GM18511 (cell line): ENCODE measurements around the gene KRT20.
"Not testable (repeated sequence)": the region's sequence is repeated elsewhere in the genome, so short reads cannot be mapped to it uniquely, and the experiment has no call there.

Experiments
- ATAC-seq: cut with Tn5 transposase; IDR thresholded peaks from one replicate; pipeline ENCODE4 v1.9.1; 2021; ENCODE audit warnings: mild to moderate bottlenecking, moderate library complexity; ENCODE audit not compliant: unreplicated experiment

The KRT20 gene, protein sequence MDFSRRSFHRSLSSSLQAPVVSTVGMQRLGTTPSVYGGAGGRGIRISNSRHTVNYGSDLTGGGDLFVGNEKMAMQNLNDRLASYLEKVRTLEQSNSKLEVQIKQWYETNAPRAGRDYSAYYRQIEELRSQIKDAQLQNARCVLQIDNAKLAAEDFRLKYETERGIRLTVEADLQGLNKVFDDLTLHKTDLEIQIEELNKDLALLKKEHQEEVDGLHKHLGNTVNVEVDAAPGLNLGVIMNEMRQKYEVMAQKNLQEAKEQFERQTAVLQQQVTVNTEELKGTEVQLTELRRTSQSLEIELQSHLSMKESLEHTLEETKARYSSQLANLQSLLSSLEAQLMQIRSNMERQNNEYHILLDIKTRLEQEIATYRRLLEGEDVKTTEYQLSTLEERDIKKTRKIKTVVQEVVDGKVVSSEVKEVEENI

DNA sequence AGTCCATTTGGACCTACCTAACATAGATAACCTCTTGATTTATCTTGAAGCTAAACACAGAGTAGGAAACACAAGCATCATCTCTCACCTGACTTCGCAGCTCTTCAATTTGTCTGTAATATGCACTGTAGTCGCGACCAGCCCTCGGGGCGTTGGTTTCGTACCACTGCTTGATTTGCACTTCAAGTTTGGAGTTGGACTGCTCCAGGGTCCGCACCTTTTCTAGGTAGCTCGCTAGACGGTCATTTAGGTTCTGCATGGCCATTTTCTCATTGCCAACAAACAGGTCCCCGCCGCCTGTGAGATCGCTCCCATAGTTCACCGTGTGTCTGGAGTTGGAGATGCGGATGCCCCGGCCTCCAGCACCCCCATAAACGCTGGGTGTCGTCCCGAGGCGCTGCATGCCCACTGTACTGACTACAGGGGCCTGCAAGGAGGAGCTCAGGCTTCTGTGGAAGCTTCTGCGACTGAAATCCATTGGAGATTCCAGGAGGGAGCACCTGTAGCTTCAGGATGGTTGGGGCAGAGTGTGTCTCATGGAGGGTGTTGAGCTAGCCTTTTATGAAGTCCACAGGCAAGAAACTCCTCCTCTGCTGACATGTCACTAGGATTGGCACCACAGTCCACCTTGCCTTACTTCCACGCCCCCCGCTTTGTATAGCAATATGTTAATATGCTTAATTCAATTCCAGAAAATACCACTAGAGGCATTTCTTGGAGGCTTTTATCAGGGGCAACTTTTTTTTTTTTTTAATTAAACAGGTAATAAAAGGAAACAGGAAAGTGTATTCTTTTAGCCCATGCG is at the start of gene KRT20:
Gene KRT20 (minus strand): TSS at position 535 of the 805 bp plus-strand sequence. CDS start 57 bp downstream, at position 478.
- ATAC-seq: no peak

DNA sequence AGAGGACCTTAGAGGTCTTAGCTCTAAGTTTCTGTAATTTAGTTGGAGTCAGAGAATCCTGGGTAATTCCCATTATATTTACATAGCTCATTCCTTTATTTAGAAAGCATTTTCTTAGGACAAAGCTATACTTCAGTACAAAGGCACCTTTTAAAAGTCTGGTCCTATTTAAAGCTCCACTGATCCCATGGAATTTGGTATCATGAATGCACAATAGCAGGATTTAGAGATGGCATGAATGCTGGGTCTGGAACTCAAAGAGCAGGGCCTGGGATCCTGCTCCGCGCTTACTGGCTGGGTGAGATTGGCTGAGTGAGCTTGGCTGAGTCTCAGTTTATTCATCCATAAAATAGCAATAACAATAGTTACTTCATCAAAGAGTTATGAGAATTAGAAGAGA is 47.6 kb upstream of the KRT20 start:
- no peak for ATAC-seq

DNA sequence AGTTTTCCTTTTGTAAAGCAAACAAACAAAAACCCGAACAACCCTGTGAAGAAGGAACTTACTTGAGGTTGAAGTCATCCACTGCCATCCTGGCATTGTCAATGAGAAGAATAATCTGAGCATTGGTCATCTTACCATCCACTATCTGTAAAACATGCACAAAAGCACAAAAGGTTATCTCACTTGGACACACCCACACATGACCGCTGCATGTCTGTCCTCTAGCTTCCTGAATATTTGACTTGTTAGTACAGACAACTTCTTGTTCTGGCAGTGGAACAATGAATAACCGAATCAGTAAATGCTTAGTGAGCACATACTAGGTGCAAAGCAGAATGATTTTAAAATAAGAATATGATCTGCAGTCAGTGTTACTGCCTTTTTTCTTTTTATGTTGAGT is 46.3 kb upstream of the KRT20 start:
- ATAC-seq: no peak

DNA sequence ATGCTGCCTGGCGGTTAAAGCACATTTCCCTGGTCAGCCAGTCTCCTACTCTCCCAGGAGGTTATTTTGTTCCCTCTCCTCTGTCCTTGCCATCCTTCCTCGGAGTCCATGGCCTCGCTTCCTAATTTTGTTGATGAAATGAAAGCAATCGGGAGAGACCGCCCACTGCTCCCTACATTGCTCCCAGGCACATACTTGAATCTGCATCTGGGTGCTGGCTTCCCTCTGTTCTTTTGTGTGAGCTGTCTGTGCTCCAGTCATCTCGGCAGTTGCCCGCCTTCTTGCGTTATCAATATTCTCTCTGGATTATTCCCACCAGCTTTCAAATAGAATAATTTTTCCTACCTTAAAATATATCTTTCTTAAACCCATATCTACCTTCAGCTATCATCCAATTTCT is 41.3 kb upstream of the KRT20 start:
- ATAC-seq: no peak

DNA sequence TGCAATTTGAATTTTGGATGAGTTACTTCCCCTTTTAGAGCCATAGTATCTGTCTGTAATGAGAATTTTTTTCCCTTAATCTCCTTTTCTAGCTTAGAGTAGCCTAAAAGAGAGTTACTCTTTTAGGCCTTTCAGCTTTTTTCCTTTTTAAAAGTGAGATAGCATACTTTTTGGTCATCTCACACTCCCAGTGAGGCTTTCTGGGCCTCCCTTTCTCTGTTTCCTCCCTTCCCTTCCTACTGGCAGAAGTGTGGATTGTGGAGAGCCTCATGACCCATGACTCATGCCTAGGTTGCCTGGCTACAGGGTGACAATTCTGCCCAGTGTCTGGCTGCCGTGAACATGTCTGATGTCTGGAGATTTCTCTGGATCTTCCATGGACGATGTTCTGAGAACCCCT is 37.2 kb upstream of the KRT20 start:
- ATAC-seq: no peak

DNA sequence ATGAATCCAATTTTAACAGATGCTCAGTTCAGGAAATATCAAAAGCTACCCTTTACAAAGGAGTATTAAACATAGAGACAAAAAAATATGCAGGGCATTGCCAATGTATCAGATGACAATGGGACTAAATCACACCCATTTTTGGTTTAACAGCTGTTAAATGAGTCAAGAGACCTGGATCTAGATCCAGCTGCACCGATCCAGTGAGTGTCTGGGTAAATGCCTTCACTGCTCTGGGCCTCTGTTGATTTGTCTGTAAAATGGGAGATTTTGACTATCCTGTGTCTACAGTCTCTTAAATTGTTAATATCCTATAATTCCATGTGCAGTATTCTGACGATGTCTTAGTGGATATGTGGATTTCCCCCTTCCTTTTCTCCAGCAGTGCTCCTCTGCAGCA is 36.0 kb upstream of the KRT20 start:
- ATAC-seq: no peak

DNA sequence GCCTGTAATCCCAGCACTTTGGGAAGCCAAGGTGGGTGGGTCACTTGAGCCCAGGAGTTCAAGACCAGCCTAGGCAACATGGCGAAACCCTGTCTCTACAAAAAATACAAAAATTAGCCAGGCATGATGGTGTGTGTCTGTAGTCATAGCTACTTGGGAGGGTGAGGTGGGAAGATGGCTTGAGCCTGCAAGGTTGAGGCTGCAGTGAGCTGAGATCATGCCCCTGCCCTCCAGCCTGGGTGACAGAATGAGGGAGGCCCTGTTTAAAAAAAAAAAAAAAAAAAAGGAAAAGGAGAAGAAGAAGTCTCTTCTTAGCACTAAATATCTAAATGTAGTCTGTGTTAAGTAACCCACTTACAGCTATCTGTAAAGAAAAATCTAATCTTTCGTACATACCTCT is 32.1 kb upstream of the KRT20 start:
- ATAC-seq: not testable (repeated sequence)

DNA sequence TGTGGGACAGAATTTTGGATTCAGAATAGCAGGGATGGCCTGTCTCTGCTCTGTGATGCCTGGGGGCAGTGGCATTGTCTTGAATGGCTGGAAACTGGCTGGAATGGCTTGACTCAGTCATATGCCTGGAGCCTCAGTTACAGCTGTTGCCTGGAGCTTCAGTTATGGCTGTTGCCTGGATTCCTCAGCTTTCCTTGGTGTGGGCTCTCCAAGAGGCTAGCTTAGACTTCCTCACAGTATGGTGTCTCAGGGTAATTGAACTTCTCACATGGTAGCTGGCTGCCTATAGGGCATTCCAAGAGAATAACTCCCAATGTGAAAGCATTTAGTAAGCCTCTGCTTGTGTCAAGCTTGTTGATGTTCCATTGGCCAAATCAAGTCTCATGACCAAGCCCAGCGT is 31.3 kb upstream of the KRT20 start:
- ATAC-seq: no peak

DNA sequence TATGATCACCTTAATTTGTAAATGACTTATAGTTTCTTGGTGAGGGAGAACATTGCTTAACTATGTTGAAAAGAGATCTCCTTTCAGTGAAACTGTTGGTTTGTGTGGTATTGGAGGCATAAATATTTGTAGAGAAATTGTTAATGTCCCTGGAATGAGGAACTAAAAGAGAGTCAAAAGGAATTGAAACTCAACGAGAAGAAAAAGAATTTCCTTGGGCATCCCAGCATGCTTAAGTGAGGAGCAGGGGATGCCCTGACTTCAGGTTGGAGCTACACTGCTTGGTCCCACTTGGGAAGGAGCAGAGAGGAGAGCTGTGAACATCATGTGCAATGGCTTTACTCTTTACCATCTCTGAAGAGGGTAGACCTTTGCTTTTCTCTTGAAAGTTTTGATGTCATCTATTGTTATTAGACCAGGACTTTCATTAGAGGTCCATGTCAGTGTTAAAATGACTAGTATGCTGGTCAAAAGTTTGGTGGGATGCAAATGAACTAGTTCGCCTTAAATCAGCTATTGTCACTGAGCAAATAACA is 30.7 kb upstream of the KRT20 start:
- no peak for ATAC-seq

DNA sequence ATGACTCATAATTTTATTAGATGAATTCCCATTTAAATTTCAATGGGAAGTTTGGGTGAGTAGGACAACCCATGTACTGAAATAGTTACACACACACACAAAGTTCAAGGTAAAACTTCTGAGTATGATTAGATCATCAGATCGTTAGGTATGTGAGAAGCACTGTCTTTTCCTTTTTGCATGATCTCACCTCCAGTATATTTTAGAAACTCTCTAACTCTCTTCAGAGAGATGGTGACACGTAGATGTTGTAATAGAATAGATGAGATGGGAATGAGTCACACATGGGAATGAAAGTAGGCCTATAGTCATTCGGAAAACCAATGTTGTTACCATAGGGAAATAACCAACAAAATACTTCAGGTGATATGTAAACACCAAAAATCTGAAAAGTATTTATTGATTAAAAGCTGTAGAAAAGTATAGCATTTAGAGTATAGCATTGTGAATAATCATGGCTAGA is 30.2 kb upstream of the KRT20 start:
- ATAC-seq: peak; percentile 45

DNA sequence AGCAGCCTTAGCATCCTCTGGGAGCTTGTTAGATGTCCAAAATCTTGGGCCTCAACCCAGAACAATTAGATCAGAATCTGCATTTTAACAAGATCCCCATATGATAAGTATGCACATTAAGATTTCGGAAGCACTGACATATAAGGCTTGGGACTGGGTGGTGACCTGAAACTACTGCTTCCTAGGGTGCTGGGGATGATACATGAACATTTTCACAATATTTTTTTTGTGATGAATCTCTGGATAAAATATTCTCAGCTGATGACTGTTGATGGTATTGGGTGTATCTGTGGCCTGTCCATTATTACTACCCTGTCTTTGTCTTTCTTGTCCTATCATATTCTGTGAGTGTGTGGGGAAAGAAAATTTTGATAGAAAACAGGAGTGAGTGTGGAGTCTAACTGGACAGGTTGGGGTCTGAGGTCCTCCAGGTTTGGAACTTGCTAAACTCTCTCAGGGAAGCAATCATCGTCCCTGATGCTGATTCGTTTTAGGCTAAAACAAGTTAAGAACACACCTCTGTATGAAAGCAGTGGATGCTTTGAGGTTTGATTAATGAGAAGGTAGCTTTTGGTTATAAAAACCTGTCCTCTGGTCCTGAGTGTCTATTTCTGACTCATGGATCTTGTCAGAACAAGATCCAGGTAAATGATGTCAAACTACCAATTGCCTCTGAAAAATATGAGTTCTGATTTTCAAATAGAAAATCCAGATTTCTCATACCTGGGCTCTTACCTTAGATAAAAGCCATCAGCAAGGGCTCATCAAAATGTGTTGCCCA is 29.2 kb upstream of the KRT20 start:
- ATAC-seq: no peak

DNA sequence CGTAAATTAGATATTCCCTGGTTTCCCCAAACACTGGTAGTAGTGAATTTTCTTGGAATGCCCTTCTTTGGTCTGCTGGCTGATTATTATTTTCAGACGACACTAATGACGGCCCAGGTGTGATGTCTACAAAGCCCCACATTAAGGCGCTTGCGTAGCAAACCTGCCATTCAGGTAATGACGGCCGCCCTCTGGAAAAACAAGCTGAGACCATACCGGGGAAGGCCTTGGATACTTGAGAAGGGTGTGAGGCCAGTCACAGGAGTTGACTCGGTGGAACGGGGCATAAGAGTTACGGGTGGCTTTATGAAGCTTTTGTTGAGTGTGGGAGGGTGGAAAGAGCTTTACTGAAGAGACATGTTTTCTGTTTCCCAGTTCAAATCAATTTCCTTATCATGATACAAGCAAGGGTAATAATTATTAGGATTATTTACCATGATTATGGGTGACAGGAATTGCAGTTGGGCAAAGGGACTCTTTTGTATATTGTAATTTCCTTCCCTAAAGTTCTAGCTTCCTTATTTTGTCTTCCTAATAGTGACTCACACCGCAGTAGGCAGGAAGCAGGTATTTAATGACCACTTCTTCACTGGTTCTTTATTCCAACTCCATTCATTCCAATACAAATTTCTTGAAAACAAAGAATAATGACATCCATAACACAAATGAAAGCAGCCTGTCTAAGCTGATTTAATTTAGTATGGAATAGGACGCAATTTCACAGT is 27.6 kb upstream of the KRT20 start:
- no peak for ATAC-seq

DNA sequence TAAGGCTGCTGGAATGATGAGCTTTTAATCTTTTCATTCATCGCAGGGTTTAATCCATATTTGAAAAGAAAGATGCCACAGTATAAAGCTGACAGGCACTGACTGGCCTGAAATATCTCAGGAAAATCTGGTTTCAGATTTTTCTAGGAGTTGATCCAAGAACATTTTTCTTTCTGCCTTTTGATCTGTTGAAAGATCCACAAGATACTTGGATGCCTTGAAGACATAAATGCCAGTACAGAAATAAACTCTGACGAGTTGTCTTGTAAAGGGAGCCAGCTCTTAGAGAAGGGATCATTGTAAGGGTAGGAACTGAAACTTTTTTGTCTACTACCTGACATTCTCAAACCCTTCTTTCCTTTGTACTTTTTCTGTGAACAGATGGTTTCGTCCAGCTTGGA is 25.4 kb upstream of the KRT20 start:
- no peak for ATAC-seq

DNA sequence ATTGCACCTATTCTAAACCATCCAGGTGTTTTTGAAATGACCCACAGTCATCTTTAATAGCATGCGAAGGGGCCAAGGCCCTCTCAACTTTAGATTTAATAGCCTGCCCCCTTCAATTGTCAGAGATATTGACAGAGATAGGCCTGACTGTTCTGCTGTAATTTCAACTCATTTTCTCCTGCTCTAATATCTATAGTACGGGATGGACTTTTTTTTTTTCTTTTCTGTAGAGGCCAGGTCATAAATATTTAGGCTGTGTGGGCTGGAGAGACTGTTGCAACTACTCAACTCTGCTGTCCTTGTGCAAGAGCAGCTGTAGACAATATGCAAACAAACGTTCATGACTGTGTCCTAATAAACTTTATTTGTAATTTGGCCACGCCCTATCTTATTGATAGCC is 24.7 kb upstream of the KRT20 start:
- no peak for ATAC-seq

DNA sequence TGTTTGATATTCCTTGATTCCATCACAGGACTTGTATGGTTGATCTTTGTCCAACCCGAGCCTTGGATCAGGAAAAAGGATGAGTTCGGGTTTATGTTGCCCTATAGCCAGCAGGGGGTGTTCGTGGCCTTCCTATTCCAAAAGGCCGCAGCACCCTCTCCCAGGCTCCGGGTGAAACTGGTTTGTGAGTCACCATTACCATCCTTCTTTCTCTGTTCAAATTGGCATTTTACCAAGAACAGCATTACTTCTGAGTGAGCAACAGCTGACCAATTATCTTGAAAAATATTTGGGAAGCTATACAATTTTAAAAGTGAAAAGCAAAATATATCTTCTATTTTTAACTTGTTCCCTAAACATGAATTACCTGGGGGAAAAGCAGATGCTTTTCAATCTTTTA is 24.3 kb upstream of the KRT20 start:
- no peak for ATAC-seq

DNA sequence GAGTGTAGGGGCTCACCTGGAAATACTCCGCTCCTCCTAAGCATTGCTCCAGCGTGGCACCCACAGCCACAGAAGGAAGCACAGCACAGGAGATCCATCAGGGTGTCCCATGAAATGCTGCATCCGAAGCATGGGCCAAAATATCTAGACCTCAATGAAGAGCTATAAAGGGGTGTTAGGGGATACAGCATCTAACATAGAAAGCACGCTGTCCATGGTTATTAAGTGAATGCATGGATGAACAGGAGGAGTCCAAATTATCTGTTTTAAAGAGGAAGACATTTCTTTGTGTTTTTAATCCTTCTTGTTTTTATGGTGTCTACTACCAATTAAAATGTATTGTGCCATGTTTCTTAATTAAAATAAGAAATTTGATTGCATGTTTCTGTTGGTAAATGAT is 21.6 kb upstream of the KRT20 start:
- no peak for ATAC-seq

DNA sequence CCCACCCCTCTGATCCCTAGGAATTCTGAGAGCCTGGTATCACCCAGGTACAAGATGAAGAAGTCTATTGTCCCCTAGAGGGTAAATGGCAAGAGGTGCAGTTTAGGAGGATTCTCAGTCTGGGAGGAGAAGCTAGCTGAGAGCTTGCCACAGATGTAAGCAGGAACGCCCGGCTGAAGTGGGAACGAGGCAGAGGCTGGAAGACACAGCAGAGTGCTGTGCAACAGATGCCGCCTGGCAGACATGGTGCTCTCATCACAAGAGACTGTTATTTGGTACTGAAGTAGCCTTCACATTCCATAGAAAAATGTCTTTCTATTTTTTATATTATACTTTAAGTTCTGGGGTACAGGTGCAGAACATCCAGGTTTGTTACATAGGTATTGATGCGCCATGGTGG is 20.3 kb upstream of the KRT20 start:
- no peak for ATAC-seq

DNA sequence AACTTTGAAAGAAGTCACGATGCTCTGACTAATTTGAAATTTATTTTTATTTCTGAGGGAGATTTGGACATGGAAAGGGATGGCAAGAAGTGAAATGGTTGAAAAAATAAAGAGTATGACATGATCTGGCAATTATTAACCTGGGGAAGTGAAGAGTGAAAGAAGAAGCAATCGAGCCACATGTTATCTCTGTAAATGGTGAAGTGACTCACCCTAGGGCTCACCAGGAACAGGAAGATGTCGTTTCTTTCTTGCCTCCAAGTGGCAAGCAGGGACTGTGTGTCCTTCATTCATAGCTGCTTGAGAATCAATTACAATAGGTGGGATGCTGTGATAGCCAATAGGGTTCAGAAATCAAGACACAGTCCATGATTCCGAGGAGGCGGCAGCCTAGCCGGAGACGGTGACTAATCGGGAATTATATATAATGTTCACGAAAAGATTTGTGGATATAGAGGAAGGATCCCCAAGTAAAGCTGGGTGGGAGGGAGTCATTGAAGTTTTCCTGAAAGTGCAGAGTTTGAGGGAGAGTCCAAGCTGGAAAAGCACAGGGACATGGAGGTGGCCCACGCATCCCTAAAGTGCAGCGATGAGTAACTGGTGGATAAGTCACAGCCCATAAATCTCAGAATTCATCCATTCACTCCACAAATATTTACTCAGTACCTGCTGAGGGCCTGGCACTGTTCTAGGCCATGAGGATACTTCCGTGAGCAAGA is 18.2 kb upstream of the KRT20 start:
- ATAC-seq: no peak

DNA sequence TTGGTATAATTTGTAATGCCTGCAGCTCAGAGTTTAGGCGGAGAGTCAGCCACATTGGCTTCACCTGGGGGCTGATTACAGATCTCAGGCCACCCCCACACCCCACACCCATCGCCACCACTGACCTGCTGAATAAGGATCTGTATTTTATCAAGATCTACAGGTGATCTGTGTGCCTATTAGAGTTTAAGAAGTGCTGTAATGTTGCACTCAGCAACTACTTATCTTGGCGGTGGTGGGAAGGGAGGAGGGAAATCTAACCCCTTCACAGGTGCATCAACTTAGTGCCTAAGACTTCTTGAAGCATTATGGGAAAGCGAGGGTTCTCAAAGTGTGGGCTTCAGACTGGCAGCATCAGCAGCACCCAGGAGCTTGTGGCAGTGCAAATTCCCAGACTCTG is 17.5 kb upstream of the KRT20 start:
- ATAC-seq: no peak

DNA sequence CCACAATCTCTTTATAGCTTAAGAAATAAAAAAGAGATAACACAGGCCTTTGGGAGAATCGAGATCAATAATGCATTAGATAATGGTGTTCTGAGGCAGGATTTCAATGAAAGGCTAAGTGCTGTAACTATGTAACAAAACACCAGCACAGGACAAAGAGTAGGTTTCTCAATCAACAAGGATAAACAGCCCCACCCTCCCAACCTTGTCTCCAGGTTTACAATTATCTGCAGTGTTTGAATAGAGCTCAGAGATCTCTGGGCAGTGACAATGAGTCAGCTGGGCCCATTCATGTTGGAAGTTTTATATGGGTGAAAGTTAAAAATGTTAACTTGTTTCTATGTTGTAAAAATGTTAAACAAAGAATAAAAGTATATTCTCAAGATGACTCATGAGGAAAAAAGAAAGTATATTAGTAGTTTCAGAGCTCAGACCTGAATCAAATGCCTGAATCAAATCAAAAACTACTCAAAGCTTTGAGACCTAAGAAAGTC is 17.0 kb upstream of the KRT20 start:
- no peak for ATAC-seq
